ENCODE results near the gene CTNNB1. TPM values are rescaled to one million over a fixed set of nuclear protein-coding genes. Genes with fewer than 3 reads are reported as not detected.
A peak's percentile ranks its signal among the peaks of the same experiment; 100 is the strongest.

CTNNB1 gene
- total RNA-seq, 2 experiments from 2014 or later, result 132 to 141 TPM

DNA sequence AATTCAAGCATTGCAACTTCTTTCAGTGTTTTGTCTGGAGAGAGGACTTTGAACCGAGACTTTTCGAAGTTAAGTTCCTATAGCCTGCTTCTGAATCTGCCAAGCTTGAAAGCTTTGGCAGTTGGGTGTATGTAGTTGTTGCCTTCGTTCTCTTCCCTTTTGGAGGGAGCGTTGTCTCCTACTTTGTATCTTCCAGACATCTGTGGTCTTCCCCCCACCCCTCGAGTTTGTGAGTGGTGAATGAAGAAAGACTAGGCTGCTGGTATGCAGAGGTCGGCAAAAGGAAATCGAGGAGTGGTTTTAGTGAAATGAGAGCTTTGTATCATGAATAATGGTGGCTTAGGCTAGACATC lies 1.3 kb downstream of the CTNNB1 start:
- H3K36me3 Mint-ChIP-seq, result peaks cover 12% of the 10 kb centered on the region
- peak overlapping the region; percentile 46 for H3K27ac Mint-ChIP-seq
- no peak for DNase-seq
- peaks cover 45% of the 10 kb centered on the region for H3K4me1 Mint-ChIP-seq
- H3K27me3 Mint-ChIP-seq, result peaks cover 21% of the 10 kb centered on the region
- H3K9me3 Mint-ChIP-seq, result no peaks in the 10 kb centered on the region
- H3K4me3 Mint-ChIP-seq, result peak overlapping the region; percentile 86

DNA sequence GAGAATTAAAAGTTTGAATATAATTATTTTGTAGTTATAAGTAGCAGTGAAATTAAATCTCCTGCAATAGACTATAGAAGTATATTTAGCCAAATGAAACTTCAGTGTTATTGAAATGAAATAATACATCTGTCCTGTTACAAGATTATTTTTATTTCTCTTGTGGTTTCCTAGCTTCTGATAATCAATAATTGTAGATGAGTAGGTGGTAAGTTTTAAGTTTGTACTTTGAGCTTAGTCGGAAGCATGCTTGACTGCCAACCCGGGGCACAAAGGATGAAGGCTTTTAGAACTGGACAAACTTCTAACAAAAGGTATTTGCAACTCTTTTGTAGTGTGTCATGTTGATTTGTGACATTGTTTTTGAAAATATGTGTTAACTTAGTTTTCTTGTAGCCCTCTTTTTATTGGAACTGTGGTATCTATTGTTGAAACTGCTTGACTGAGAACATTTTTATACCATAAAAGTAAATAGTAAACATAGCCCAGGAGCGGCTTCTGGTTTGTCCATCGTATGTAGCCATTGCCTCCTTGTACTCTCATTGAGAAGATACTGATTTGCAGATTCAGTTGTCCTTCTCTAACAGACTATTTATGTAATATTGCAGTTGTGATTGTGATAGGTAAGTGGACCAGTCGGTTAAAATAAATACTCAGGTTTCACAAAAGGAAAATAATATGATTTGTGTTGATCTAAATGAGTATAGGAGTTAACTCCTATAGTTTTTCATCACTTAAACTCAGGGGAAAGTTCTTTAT lies 2.9 kb downstream of the CTNNB1 start:
- H3K4me3 Mint-ChIP-seq, result peak overlapping the region; percentile 86
- no peak overlapping the region for H3K27ac Mint-ChIP-seq
- H3K27me3 Mint-ChIP-seq, result peaks cover 6% of the 10 kb centered on the region
- DNase-seq, result no peak
- H3K36me3 Mint-ChIP-seq, result peaks cover 12% of the 10 kb centered on the region
- no peaks in the 10 kb centered on the region for H3K9me3 Mint-ChIP-seq
- peaks cover 59% of the 10 kb centered on the region for H3K4me1 Mint-ChIP-seq

DNA sequence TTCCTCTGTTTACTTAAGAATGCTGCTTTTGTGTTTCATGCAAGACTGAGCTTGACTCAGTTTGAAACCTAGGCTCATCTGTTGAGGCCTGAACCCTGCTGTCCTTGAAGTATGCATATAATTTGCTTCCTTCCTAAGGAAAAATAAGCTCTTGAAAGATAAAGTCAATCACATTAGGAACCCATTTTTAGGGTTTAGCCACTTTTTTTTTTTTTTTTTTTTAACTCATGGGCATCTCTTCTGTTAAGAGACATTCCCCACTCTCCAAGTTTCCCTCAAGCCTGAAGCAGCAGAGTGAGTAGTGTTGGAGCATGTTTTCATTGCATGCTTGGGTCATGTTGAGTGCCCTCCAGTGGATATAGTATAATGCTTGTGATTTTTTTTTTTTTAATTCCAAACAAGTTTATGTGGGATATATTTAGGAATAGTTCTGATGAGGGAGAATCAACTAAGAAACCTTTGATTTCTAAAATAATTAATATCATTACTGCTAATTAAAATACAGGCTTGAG lies 3.6 kb downstream of the CTNNB1 start:
- H3K36me3 Mint-ChIP-seq, result peaks cover 13% of the 10 kb centered on the region
- H3K9me3 Mint-ChIP-seq, result no peaks in the 10 kb centered on the region
- no peak overlapping the region for H3K27ac Mint-ChIP-seq
- no peak for DNase-seq
- peaks cover 3% of the 10 kb centered on the region for H3K27me3 Mint-ChIP-seq
- H3K4me1 Mint-ChIP-seq, result peaks cover 66% of the 10 kb centered on the region
- H3K4me3 Mint-ChIP-seq, result peak overlapping the region; percentile 86

- Mint-ChIP-seq H3K27ac (no peak overlapping the region), H3K4me1 (peaks cover 72% of the 10 kb centered on the region), H3K36me3 (peaks cover 25% of the 10 kb centered on the region), H3K4me3 (no peak overlapping the region), H3K27me3 (no peaks in the 10 kb centered on the region), H3K9me3 (peaks cover 1% of the 10 kb centered on the region)
- DNase-seq, result no peak
Measured at GRCh38 chr3:41204369-41204768, 5.1 kb downstream of the CTNNB1 start.

- H3K9me3 Mint-ChIP-seq, result peaks cover 4% of the 10 kb centered on the region
- peaks cover 75% of the 10 kb centered on the region for H3K4me1 Mint-ChIP-seq
- peaks cover 32% of the 10 kb centered on the region for H3K36me3 Mint-ChIP-seq
- no peaks in the 10 kb centered on the region for H3K27me3 Mint-ChIP-seq
- no peak for DNase-seq
- H3K4me3 Mint-ChIP-seq, result no peak overlapping the region
- no peak overlapping the region for H3K27ac Mint-ChIP-seq
Measured at GRCh38 chr3:41205591-41205990, 6.3 kb downstream of the CTNNB1 start.

DNA sequence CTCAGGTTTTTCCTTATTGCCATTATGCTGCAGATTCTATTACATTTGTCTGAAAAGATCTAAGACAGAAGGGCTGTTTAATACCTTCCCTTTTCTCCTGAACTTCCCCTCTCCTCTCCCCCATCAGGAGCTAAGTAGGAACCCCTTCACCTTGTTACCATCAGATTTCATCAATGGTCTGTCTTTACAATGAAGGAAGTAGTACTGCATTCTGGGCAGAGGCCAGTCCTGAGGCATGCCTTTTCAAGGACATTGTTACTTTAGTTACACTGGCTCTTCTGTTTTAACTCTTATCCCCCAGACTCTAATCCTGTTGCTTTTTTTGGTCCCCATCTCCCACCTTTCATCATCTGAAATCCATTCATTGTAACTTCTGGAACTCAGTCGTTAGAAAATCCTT lies 8.1 kb downstream of the CTNNB1 start:
- peaks cover 11% of the 10 kb centered on the region for H3K9me3 Mint-ChIP-seq
- no peaks in the 10 kb centered on the region for H3K27me3 Mint-ChIP-seq
- peak overlapping the region; percentile 20 for H3K4me3 Mint-ChIP-seq
- peaks cover 73% of the 10 kb centered on the region for H3K4me1 Mint-ChIP-seq
- peaks cover 34% of the 10 kb centered on the region for H3K36me3 Mint-ChIP-seq
- DNase-seq, result no peak
- peak overlapping the region; percentile 26 for H3K27ac Mint-ChIP-seq

- Mint-ChIP-seq H3K4me1 (peaks cover 74% of the 10 kb centered on the region), H3K36me3 (peaks cover 43% of the 10 kb centered on the region), H3K9me3 (peaks cover 11% of the 10 kb centered on the region), H3K27ac (no peak overlapping the region), H3K4me3 (no peak overlapping the region), H3K27me3 (no peaks in the 10 kb centered on the region)
- no peak for DNase-seq
Measured at GRCh38 chr3:41208507-41209220, 9.4 kb downstream of the CTNNB1 start.

GRCh38 chr3:41209646-41210045 lies 10.3 kb downstream of the CTNNB1 start:
- H3K9me3 Mint-ChIP-seq, result peaks cover 11% of the 10 kb centered on the region
- H3K27me3 Mint-ChIP-seq, result no peaks in the 10 kb centered on the region
- H3K4me3 Mint-ChIP-seq, result no peak overlapping the region
- H3K4me1 Mint-ChIP-seq, result peaks cover 73% of the 10 kb centered on the region
- peak overlapping the region; percentile 16 for H3K27ac Mint-ChIP-seq
- no peak for DNase-seq
- H3K36me3 Mint-ChIP-seq, result peaks cover 44% of the 10 kb centered on the region

GRCh38 chr3:41210966-41211365 lies 11.7 kb downstream of the CTNNB1 start:
- peaks cover 11% of the 10 kb centered on the region for H3K9me3 Mint-ChIP-seq
- DNase-seq, result no peak
- H3K27ac Mint-ChIP-seq, result no peak overlapping the region
- H3K4me3 Mint-ChIP-seq, result no peak overlapping the region
- H3K27me3 Mint-ChIP-seq, result no peaks in the 10 kb centered on the region
- H3K36me3 Mint-ChIP-seq, result peaks cover 49% of the 10 kb centered on the region
- peaks cover 73% of the 10 kb centered on the region for H3K4me1 Mint-ChIP-seq

DNA sequence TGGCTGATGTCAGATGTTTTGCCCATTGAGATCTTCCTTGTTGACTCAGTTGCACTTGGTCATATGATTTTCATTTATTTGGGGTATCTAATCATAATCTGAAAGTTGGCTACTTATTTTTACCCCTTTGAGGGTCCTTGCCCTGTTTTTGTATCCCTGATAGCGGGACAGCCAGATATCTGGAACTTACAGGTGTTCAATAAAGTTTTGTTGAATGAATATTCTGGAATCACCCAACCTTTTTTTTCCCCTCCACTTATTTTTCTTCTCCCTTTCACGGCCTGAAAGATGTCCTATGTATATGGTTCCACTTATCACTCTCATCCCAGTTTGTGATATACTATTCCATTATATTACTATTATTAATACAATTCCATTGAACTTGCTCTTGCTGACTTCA lies 12.8 kb downstream of the CTNNB1 start:
- DNase-seq, result no peak
- Mint-ChIP-seq H3K4me3 (no peak overlapping the region), H3K36me3 (peaks cover 52% of the 10 kb centered on the region), H3K9me3 (peaks cover 11% of the 10 kb centered on the region), H3K27me3 (no peaks in the 10 kb centered on the region), H3K27ac (no peak overlapping the region), H3K4me1 (peaks cover 69% of the 10 kb centered on the region)

- no peaks in the 10 kb centered on the region for H3K27me3 Mint-ChIP-seq
- peaks cover 65% of the 10 kb centered on the region for H3K4me1 Mint-ChIP-seq
- DNase-seq, result no peak
- H3K27ac Mint-ChIP-seq, result no peak overlapping the region
- peaks cover 53% of the 10 kb centered on the region for H3K36me3 Mint-ChIP-seq
- H3K9me3 Mint-ChIP-seq, result peaks cover 11% of the 10 kb centered on the region
- no peak overlapping the region for H3K4me3 Mint-ChIP-seq
Measured at GRCh38 chr3:41213588-41213987, 14.3 kb downstream of the CTNNB1 start.

DNA sequence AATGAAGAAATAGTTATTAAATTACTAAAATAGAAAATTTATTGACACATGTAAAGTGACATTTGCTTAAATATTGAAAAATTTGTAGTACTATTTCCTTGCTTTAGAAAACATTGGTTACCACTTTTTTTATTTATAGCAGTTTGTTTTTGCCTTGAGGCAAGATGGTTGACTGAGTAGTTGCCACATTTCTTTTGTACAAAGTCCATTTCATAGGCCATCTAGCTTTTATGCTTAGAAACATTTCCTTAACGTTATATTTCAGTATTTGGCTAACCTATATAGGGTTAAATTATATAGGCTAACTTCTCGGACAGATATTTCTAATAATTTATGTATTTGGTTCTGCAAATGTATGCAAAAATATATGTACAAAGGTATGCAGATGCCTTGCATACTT lies 17.1 kb downstream of the CTNNB1 start:
- peaks cover 4% of the 10 kb centered on the region for H3K9me3 Mint-ChIP-seq
- H3K27ac Mint-ChIP-seq, result no peak overlapping the region
- H3K36me3 Mint-ChIP-seq, result peaks cover 38% of the 10 kb centered on the region
- peaks cover 70% of the 10 kb centered on the region for H3K4me1 Mint-ChIP-seq
- H3K27me3 Mint-ChIP-seq, result no peaks in the 10 kb centered on the region
- no peak for DNase-seq
- H3K4me3 Mint-ChIP-seq, result no peak overlapping the region

GRCh38 chr3:41216993-41217392 lies 17.7 kb downstream of the CTNNB1 start:
- H3K36me3 Mint-ChIP-seq, result peaks cover 38% of the 10 kb centered on the region
- peaks cover under 1% of the 10 kb centered on the region for H3K9me3 Mint-ChIP-seq
- no peak for DNase-seq
- H3K4me3 Mint-ChIP-seq, result no peak overlapping the region
- H3K4me1 Mint-ChIP-seq, result peaks cover 70% of the 10 kb centered on the region
- no peaks in the 10 kb centered on the region for H3K27me3 Mint-ChIP-seq
- H3K27ac Mint-ChIP-seq, result peak overlapping the region; percentile 68

DNA sequence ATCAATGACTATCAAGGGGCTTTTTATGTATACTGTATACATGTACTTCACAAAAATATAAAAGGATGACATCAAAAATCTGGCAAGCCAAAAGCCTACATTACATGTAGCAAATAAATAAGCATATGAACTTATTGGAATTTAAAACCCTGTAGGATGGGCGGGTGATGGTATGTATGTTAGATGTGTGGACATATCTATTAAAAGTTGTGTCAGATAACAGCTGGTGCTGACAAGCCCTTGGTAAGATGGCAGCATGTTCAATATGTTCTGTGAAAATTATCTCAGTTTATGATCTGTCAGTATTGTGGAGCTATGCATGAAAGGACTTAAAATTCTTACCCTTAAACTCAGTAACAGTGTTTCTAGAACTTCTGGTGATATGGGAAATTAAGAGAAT lies 20.1 kb downstream of the CTNNB1 start:
- Mint-ChIP-seq H3K9me3 (no peaks in the 10 kb centered on the region), H3K4me3 (no peak overlapping the region), H3K36me3 (peaks cover 27% of the 10 kb centered on the region), H3K4me1 (peaks cover 55% of the 10 kb centered on the region), H3K27ac (no peak overlapping the region), H3K27me3 (no peaks in the 10 kb centered on the region)
- DNase-seq, result no peak

- Mint-ChIP-seq H3K4me3 (no peak overlapping the region), H3K9me3 (no peaks in the 10 kb centered on the region), H3K27ac (no peak overlapping the region), H3K27me3 (no peaks in the 10 kb centered on the region), H3K4me1 (peaks cover 43% of the 10 kb centered on the region), H3K36me3 (peaks cover 38% of the 10 kb centered on the region)
- no peak for DNase-seq
Measured at GRCh38 chr3:41220906-41221677, 21.8 kb downstream of the CTNNB1 start.

All from activated naive CD8-positive, alpha-beta T cell treated with anti-CD3 and anti-CD28 coated beads for 36 hours (primary cell).